DOHH2 (cell line): ENCODE data around the gene SCARB2.

Source experiments
- EZH2phosphoT487 ChIP-seq: fragments of 200-600 bp; sonication (generic); IDR thresholded peaks from 2 replicates; pipeline ENCODE4 v1.6.1; 2017; ENCODE audit warnings: borderline replicate concordance, mild to moderate bottlenecking, antibody characterized with exemption, low read length, moderate library complexity, mixed read lengths
- TF ChIP-seq, protein P1 (sequence below): fragments of 200-600 bp; sonication (generic); IDR thresholded peaks from one replicate; pipeline ENCODE4 v1.5.1; 2014; ENCODE audit warnings: antibody characterized with exemption, mild to moderate bottlenecking, low read depth, low read length; ENCODE audit not compliant: poor library complexity, severe bottlenecking

DNA sequence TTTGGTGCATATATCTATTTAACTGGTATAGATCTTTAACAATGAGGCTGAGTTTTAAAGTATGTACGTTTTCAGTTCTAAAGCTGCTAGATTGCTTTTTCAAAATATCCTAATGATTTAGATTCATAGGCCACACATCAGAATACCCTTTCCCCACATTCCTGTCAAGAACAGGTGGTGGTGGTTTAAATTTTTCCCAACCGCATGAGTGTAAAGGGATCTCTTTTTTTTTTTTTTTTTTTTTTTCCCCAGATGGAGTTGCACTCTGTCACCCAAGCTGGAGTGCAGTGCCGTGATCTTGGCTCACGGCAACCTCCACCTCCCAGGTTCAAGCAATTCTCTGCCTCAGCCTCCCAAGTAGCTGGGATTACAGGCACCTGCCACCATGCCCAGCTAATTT, 93.4 kb downstream of the SCARB2 start:
- TF ChIP-seq EZH2phosphoT487 = no peak
- TF ChIP-seq, protein P1, sequence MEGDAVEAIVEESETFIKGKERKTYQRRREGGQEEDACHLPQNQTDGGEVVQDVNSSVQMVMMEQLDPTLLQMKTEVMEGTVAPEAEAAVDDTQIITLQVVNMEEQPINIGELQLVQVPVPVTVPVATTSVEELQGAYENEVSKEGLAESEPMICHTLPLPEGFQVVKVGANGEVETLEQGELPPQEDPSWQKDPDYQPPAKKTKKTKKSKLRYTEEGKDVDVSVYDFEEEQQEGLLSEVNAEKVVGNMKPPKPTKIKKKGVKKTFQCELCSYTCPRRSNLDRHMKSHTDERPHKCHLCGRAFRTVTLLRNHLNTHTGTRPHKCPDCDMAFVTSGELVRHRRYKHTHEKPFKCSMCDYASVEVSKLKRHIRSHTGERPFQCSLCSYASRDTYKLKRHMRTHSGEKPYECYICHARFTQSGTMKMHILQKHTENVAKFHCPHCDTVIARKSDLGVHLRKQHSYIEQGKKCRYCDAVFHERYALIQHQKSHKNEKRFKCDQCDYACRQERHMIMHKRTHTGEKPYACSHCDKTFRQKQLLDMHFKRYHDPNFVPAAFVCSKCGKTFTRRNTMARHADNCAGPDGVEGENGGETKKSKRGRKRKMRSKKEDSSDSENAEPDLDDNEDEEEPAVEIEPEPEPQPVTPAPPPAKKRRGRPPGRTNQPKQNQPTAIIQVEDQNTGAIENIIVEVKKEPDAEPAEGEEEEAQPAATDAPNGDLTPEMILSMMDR = no peak
